ENCODE data around the gene TUBGCP5. TPM values are rescaled to one million over a fixed set of nuclear protein-coding genes. Genes with fewer than 3 reads are reported as not detected.

TUBGCP5 gene
- total RNA-seq, 4 donors from 2014 or later = 11.0 to 21.8 (median 13.6) TPM

- intact Hi-C loops (cut with DNase I; ENCODE audit: low total_unique reads) = no loop called here
- TF ChIP-seq CTCF (IDR thresholded peaks at IDR 0.05) (no peak), POLR2A (IDR thresholded peaks at IDR 0.05) (no peak)
- no peak overlapping the region for H3K4me3 ChIP-seq (ENCODE audit: low read depth, poor library complexity, severe bottlenecking)
- DNase-seq (ENCODE audit: low spot score in 2 of 2) = no peak
- WGBS, 2 donors = 61 to 65% methylated on average over 21 of the region's 21 CpGs
Measured at GRCh38 chr15:22952796-22953579, 86.4 kb downstream of the TUBGCP5 start.

GRCh38 chr15:22951381-22952280, 87.7 kb downstream of the TUBGCP5 start:
- DNase-seq (ENCODE audit: low spot score in 2 of 2) = no peak
- no peak overlapping the region for H3K4me3 ChIP-seq (ENCODE audit: low read depth, poor library complexity, severe bottlenecking)
- intact Hi-C loops (cut with DNase I; ENCODE audit: low total_unique reads) = no loop called here
- 84 to 86% methylated on average over 32 to 38 of the region's 39 CpGs for WGBS, 2 donors
- TF ChIP-seq CTCF (IDR thresholded peaks at IDR 0.05) (no peak), POLR2A (IDR thresholded peaks at IDR 0.05) (no peak)

- intact Hi-C loops (cut with DNase I; ENCODE audit: low total_unique reads) = no loop called here
- TF ChIP-seq POLR2A (IDR thresholded peaks at IDR 0.05) (no peak), CTCF (IDR thresholded peaks at IDR 0.05) (no peak)
- WGBS, 2 donors = 92 to 93% methylated on average over 16 of the region's 16 CpGs
- DNase-seq (ENCODE audit: low spot score in 2 of 2) = no peak
- H3K4me3 ChIP-seq (ENCODE audit: low read depth, poor library complexity, severe bottlenecking) = no peak overlapping the region
Measured at GRCh38 chr15:22951031-22951380, 88.4 kb downstream of the TUBGCP5 start.

GRCh38 chr15:22950256-22950990, 88.9 kb downstream of the TUBGCP5 start:
- H3K4me3 ChIP-seq (ENCODE audit: low read depth, poor library complexity, severe bottlenecking) = no peak overlapping the region
- intact Hi-C loops (cut with DNase I; ENCODE audit: low total_unique reads) = no loop called here
- 82% methylated on average over 25 of the region's 25 CpGs for WGBS, 2 donors
- DNase-seq (ENCODE audit: low spot score in 2 of 2) = no peak
- TF ChIP-seq POLR2A (IDR thresholded peaks at IDR 0.05) (no peak), CTCF (IDR thresholded peaks at IDR 0.05) (no peak)

Other genes with a start within 250 kb of the TUBGCP5 start
- gene NIPA2, start 200.9 kb downstream of the TUBGCP5 start, total RNA-seq = 10 to 100 TPM; 19.3 to 36.8 (median 32.0) TPM
- 100 to 1,000 TPM in 1 of 4 donors, 10 to 100 TPM in 3; 81.0 to 108 (median 94.6) TPM for gene CYFIP1, start 59.2 kb downstream of the TUBGCP5 start, total RNA-seq
- gene GOLGA6L1, start 97.3 kb upstream of the TUBGCP5 start, total RNA-seq = not detected